Posterior cingulate gyrus (tissue), 11 donors: ENCODE measurements around the gene B3GNT8.
A peak's percentile ranks its signal among the peaks of the same experiment; 100 is the strongest.
"Not testable (repeated sequence)": the region's sequence is repeated elsewhere in the genome, so short reads cannot be mapped to it uniquely, and the experiment has no call there.

Experiments used
- DNase-seq, 10 donors: peaks; one replicate each; pipeline versions ENCODE4 v3.0.0 to v3.0.0-alpha.2; 2020 to 2021; ENCODE audit warnings: mixed read lengths in 3 of 10
- intact Hi-C: fragments of 100-400 bp; cut with DNase I; formaldehyde crosslinking; loops from one replicate; pipeline ENCODE4 v1.15.1; 2023

The B3GNT8 gene

GRCh38 chr19:41399091-41399490 lies 28.1 kb downstream of the B3GNT8 start:
- intact Hi-C loops, result no loop called here
- no peak for DNase-seq

GRCh38 chr19:41398598-41398997 lies 28.6 kb downstream of the B3GNT8 start:
- DNase-seq, result no peak
- intact Hi-C loops, result no loop called here

DNA sequence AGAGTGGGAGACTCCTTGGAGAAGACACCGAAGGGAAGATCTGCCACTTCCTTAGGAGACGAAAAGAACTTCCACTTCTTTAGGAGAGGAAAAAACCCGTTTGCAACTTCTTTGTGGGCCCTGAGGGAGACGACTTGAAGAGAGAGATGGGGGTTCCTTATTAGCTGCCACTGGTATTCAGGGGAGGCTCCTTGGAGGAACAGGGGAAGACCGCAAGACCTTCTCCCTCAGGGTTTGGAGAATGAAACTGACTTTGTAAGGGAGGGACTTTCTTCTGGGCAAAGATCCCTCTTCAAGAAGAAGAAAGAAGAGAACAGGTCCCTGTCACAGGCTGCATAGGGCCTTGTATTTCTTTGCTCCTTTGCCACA lies 29.1 kb downstream of the B3GNT8 start:
- intact Hi-C loops, result no loop called here
- DNase-seq, result no peak

- intact Hi-C loops, result loop anchor here (2.0 kb wide), 1 partner anchor 33 kb away; the partner anchor contains the start of gene B9D2
- peak; percentile 98 to 100 (median 99) for DNase-seq
Observed at GRCh38 chr19:41397086-41398049, 29.8 kb downstream of the B3GNT8 start, which contains the start of the genes BCKDHA and EXOSC5. Gene BCKDHA (plus strand): TSS chr19:41397818. CDS start chr19:41397828, 10 bp downstream. Gene EXOSC5 (minus strand): TSS chr19:41397359. CDS start chr19:41397328, 31 bp downstream.

DNA sequence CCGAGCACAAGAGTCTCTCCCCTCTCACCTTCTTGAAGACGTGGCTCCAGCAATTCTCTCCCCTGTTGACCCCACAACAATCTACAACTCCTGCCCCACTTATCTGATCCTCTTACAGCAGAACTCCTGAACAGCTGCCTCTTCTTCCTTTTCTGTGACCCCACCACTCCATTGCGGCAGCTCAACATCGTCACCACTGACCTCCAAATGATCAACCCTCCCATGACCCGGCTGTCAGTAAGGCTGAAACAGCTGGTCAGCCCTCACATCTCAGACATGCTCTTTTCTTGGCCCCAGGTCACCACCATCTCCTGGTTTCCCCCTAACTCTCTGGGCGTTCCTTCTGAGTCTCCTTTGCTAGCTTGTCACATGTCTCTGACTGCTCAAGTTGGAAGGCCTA lies 31.8 kb downstream of the B3GNT8 start:
- intact Hi-C loops, result no loop called here
- peak in 1 of 10 donors; percentile 35 for DNase-seq

- intact Hi-C loops, result no loop called here
- DNase-seq, result peak in 1 of 10 donors; percentile 28
Observed at GRCh38 chr19:41392775-41393174, 34.4 kb downstream of the B3GNT8 start.

GRCh38 chr19:41391618-41392017 lies 35.6 kb downstream of the B3GNT8 start:
- DNase-seq, result no peak
- intact Hi-C loops, result no loop called here

DNA sequence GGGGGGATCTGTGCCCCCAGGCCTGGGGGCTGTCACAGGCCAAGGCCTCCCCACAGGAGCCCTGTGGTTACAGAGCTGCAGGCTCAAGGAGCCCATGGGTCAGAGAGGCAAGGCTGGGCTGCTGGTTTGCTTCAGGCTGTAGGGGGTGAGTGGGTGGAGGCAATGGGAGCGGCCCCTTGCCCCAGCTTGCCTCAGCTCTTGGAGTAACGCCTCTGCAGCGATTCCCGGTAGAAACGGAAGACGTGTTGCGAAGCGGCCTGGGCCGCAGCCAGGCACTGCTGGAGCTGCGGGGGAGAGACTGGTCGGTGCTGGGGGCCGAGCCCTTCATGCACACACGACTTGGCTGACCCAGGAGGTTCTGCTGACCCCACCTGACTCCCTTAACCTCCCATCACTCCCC lies 40.7 kb downstream of the B3GNT8 start:
- DNase-seq, result no peak
- intact Hi-C loops, result no loop called here

DNA sequence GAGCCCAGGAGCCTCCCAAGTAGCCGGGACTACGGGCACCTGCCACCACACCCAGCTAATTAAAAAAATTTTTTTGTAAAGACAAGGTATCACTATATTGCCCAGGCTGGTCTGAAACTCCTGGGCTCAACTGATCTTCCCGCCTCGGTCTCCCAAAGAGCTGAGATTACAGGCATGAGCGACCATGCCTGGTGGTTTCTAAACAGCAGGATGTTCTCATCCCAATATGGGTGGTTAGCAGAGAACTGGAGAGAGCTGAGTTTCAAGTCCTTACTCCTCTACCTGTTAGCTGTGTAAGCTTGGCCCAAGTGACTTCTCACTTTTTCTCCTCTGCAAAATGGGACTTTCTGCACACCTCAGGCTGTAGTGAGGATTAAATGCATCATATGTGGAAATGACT lies 42.8 kb downstream of the B3GNT8 start:
- no peak for DNase-seq
- intact Hi-C loops, result no loop called here

DNA sequence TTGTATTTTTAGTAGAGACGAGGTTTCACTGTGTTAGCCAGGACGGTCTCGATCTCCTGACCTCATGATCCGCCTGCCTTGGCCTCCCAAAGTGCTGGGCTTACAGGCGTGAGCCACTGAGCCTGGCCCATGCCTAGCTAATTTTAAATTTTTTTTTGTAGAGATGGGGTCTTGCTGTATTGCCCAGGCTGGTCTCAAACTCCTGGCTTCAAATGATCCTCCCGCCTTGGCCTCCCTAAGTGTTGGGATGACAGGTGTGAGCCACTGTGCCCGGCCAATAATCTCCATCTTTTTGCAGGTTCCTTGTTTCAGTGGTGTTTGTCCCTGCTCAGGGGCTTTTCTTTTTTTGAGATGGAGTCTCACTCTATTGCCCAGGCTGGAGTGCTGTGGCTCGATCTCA lies 45.6 kb downstream of the B3GNT8 start:
- intact Hi-C loops, DNase-seq: not testable (repeated sequence)

GRCh38 chr19:41377977-41378709 lies 49.0 kb downstream of the B3GNT8 start:
- peak in 1 of 10 donors; percentile 50 for DNase-seq
- intact Hi-C loops, result no loop called here

DNA sequence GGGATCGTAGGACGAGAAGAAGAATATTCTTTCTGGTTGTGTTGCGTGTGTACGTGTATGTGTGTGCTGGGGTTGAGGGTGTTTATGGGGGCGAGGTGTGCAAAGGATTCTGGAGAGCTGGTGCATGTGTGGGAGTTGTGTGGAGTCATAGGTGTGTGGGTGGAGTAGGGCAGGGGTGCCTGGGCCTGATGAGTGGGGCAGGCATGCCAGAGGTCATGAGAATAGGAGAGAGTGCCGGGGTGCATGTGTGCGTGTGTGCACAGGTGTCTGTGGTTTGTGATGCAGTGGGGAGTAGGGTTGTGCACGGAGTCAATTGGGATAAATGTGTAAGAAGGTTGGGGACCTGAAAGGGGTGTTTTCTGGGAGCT lies 50.2 kb downstream of the B3GNT8 start:
- DNase-seq, result peak in 1 of 10 donors; percentile 43
- intact Hi-C loops, result no loop called here

DNA sequence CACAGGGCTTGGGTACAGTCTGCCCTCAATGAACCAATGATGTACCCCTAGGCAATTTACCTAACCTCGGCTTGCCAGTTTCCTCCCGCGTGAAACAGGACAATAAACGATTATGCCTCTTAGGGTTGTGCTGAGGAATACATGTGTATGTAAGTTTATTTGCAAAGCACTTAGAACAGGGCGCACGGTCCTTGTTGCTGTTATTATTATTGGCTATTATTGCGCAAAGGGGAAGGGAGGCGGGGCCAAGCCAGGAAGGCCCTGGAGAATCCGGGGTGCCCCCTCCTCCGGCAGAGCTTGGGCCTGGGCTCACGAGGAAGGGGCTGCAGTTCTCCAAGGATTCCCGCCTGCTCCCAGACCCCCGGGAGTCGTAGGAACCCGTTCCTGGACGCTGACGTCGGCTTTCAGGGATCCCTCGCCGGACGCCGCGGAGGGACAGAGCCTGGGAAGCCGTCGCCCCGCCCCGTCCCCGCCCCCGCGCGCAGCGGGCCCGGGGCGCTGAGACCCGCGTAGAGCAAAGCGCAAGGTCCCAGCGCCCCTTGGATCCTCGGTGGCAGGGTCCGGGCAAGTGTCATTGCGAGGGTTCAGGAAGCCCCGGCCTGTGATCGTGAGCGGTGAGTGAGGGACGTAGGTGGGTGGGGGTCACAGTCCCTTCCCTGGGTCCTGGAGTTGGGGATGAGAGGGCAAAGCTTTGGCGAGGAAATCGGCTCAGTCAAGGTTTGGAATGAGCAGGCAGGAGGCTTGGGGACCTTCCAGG lies 50.8 kb downstream of the B3GNT8 start, which contains the start of gene TMEM91:
Gene TMEM91, plus strand, starts transcription at position 293 of the 757 bp plus-strand sequence. CDS start 1,777 bp downstream, outside the sequence.
- intact Hi-C loops, result no loop called here
- DNase-seq, result peak in 1 of 10 donors; percentile 10
